ENCODE results near the gene FAM227A. TPM values are rescaled to one million over a fixed set of nuclear protein-coding genes. Genes with fewer than 3 reads are reported as not detected.

FAM227A gene
- total and polyA plus RNA-seq, 9 donors: 0.72 to 7.4 (median 2.2) TPM

GRCh38 chr22:38613588-38613987 lies 42.6 kb downstream of the FAM227A start:
- intact Hi-C loops (cut with DNase I): no loop called here
- WGBS, 3 donors: 90 to 94% (median 90%) methylated on average over 4 of the region's 4 CpGs
- no peaks in the 10 kb centered on the region for H3K4me1 ChIP-seq (ENCODE audit: insufficient read depth)
- no peak overlapping the region for H3K27ac ChIP-seq
- no peaks in the 10 kb centered on the region for H3K36me3 ChIP-seq
- DNase-seq: no peak
- H3K9me3 ChIP-seq: no peaks in the 10 kb centered on the region
- TF ChIP-seq POLR2A (IDR thresholded peaks at IDR 0.05): no peak
- no peak for TF ChIP-seq CTCF (IDR thresholded peaks at IDR 0.05)
- TF ChIP-seq EP300 (IDR thresholded peaks at IDR 0.05): no peak
- no peaks in the 10 kb centered on the region for H3K27me3 ChIP-seq
- H3K4me3 ChIP-seq: no peak overlapping the region

GRCh38 chr22:38612217-38613006 lies 43.8 kb downstream of the FAM227A start:
- Histone ChIP-seq H3K27me3 (no peaks in the 10 kb centered on the region), H3K4me3 (no peak overlapping the region), H3K27ac (no peak overlapping the region), H3K36me3 (no peaks in the 10 kb centered on the region), H3K9me3 (no peaks in the 10 kb centered on the region), H3K4me1 (ENCODE audit: insufficient read depth) (no peaks in the 10 kb centered on the region)
- no peak for TF ChIP-seq EP300 (IDR thresholded peaks at IDR 0.05)
- no peak for TF ChIP-seq POLR2A (IDR thresholded peaks at IDR 0.05)
- no peak for TF ChIP-seq CTCF (IDR thresholded peaks at IDR 0.05)
- 90 to 96% (median 93%) methylated on average over 5 of the region's 5 CpGs for WGBS, 3 donors
- no peak for DNase-seq
- intact Hi-C loops (cut with DNase I): no loop called here

- intact Hi-C loops (cut with DNase I): no loop called here
- Histone ChIP-seq H3K4me3 (no peak overlapping the region), H3K36me3 (no peaks in the 10 kb centered on the region), H3K9me3 (no peaks in the 10 kb centered on the region), H3K27ac (no peak overlapping the region), H3K4me1 (ENCODE audit: insufficient read depth) (no peaks in the 10 kb centered on the region), H3K27me3 (no peaks in the 10 kb centered on the region)
- 93 to 98% (median 97%) methylated on average over 5 of the region's 5 CpGs for WGBS, 3 donors
- no peak for TF ChIP-seq POLR2A (IDR thresholded peaks at IDR 0.05)
- no peak for TF ChIP-seq CTCF (IDR thresholded peaks at IDR 0.05)
- TF ChIP-seq EP300 (IDR thresholded peaks at IDR 0.05): no peak
- no peak for DNase-seq
Observed at GRCh38 chr22:38611559-38611958, 44.6 kb downstream of the FAM227A start.

- H3K4me3 ChIP-seq: no peak overlapping the region
- 91 to 97% (median 95%) methylated on average over 5 of the region's 5 CpGs for WGBS, 3 donors
- no peaks in the 10 kb centered on the region for H3K4me1 ChIP-seq (ENCODE audit: insufficient read depth)
- no peak for DNase-seq
- H3K27ac ChIP-seq: no peak overlapping the region
- no peaks in the 10 kb centered on the region for H3K27me3 ChIP-seq
- intact Hi-C loops (cut with DNase I): loop anchor here in 1 of 4 donors (1.0 kb wide), 1 partner anchor 18 kb away; no protein-coding TSS in a partner anchor
- no peaks in the 10 kb centered on the region for H3K36me3 ChIP-seq
- no peaks in the 10 kb centered on the region for H3K9me3 ChIP-seq
- TF ChIP-seq CTCF (IDR thresholded peaks at IDR 0.05) (no peak), EP300 (IDR thresholded peaks at IDR 0.05) (no peak), POLR2A (IDR thresholded peaks at IDR 0.05) (no peak)
Observed at GRCh38 chr22:38610234-38610633, 46.0 kb downstream of the FAM227A start.

Measured in ovary (tissue), 9 donors.